IPS-NIHi7 (cell line): ENCODE data around the gene PTPRM.

Experiments used
- DNase-seq: peaks from one replicate; pipeline ENCODE4 v3.0.0; 2012; ENCODE audit warnings: mixed read lengths; ENCODE audit errors: extremely low spot score

Gene PTPRM

DNA sequence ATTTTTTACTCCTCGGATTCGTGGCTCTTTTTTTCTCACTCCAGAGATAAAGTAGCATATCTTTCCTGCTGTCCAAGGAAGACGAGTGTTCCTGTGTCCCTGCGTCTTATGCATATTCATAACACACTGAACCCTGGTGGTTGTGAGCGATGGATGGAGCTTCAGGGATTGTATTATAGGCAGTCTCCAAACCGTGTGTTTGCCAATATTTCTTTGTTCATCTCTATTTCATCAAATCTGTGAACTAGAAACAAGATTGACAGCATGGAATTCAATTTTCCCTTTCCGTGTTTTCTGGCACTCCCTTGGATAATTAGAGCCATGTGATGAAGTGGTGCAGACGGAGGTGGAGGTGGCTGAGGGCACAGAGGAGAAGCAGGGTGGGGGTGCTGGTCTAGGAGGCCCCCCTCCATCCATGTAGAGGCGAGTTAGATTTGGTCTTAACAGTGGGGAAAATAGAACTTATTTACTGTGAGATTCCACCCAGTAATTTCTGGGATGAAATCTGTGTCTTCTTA is 240.9 kb downstream of the PTPRM start:
- DNase-seq: no peak

DNA sequence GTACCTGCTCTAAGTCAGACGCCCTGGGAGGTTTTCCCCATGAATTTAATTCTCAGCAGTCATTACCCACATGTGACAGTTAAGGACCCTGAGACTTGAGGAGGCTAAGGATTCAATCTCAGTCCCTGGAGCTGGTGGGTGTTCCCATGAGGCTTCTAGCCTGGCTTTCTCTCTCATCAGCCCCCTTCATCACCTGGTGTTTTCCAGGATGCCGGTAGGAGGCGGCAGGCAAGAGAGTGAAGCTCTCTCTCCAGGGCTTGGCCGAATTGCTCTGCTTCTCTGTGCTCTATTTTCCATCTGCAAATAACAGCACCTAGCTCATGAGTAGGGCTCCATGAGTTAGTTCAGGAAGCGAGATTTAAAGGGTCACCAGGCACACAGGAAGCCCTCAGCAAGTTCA is 241.9 kb downstream of the PTPRM start:
- peak; percentile 42 for DNase-seq

DNA sequence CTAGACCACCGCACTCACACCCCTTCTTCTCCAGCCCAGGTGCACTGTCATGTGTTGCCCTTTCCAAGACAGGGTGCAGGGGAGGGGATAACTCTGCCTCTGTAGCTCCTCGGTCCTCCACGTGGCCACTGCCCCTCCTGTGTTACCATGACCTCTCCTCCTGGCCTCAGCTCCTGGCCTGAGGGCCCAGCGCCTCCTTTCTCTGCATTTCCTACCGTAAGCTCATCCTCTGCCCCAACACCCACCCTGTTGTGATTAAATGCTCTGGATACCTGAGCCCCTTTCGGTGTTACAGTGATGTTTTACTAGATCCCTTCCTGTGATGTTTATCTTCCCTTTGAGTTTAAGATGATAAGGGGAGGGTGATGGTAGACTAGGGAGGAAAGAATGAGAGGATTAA is 242.3 kb downstream of the PTPRM start:
- DNase-seq: no peak

DNA sequence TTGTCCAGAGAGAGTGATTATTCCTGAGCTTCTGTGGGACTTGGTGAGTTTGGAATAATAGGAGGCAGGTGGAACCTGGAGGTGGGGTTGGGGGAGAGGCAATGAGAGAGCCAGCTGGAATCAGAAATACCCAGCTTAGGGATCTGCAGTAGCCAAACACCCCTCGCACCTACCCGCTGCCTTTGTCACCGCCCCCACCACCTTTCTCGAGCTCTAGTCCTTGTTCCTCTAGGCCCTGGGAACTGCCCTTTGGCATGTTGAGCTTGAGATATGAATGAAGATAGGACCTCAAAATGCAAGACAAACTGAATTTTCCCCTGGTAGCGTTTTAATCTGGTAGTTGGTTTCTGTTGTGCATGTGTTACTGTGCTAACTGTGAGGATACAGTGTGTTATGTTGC is 242.9 kb downstream of the PTPRM start:
- no peak for DNase-seq

DNA sequence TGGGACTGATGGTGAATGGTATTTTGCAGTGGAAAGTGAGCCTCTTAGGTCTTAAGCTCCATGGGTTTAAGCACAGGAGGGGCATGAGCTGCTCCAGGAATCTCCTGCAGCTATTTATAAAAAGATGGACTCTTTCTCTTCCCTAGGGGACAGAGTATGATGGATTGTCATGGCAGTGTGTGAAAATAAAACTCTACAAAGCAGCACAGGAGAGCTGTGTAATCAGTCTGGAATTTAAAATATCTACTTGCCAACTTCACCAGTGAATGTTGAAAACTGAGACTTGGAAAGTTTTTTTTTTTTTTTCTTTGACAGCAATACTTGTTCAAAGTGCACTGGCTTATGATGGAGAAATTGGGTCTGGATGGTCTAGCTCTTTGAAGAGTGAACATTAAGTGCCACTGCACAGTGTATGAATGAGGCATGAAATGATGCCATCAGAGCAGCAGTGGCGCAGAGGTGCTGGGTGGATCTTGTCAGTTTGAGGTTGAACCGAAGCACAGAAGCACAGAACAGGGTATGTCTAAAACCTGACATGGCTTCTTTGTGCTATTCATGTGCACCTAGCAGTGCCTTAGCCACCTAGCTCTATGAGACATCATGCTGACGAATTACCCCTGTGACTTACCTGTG is 245.4 kb downstream of the PTPRM start:
- DNase-seq: no peak

DNA sequence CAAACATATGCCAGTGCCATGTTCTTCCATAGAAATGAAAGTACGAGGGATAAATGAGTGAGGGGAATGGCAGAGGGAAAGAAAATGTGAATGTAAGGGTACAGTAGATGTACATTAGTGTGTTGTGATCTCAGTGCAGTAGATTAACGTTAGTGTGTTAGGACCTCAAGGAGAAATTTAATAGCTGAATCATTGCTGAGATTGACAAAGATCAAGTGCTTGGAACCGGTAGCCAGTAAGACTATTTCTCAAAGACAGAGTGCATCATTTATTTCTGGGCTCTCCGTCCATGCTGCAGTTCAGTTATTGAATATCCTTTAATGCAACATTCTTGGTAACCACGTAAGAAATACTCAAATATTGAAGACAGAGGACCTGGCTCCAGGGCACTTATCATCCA is 246.0 kb downstream of the PTPRM start:
- no peak for DNase-seq

DNA sequence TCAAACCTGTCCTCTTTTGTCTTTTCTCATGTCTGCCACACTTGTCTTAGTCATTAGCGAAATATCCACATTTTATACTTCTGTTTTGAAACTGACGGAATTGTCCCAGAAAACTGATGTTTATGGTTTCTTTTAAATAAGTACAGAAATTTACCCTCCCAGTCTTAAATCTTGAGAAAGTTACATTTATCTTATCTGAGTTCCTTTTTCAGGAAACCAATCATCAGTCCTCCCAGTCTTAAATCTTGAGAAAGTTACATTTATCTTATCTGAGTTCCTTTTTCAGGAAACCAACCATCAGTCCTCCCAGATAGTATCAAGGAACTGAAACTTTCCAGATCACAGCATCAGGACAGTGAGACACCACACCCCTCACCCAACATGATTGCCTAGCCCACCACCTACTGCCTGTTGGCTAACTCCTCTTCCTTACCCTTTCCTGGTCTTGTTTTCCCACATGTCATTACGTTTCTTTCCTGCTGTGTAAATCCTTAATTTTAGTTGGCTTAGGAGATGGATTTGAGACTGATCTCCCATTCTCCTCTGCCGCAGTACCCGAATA is 247.7 kb downstream of the PTPRM start:
- DNase-seq: no peak

DNA sequence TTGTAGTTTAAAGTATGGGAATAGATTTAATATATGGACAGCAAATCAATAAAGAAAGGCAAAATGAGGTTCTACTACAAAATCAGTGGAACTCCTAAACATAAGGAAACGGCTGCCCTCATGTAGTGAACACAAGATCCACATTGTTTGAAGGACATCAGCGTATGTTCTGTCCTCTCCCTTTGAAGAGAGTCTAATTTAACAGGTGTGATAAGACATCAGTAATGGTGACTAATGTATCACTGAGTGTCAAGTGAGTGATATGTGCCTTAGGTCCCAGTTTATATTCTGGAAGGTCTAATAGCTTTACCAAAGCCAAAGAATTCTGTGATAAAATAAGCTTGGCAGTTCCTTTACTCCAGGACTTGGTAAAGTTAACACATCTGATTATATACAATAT is 248.7 kb downstream of the PTPRM start:
- no peak for DNase-seq

DNA sequence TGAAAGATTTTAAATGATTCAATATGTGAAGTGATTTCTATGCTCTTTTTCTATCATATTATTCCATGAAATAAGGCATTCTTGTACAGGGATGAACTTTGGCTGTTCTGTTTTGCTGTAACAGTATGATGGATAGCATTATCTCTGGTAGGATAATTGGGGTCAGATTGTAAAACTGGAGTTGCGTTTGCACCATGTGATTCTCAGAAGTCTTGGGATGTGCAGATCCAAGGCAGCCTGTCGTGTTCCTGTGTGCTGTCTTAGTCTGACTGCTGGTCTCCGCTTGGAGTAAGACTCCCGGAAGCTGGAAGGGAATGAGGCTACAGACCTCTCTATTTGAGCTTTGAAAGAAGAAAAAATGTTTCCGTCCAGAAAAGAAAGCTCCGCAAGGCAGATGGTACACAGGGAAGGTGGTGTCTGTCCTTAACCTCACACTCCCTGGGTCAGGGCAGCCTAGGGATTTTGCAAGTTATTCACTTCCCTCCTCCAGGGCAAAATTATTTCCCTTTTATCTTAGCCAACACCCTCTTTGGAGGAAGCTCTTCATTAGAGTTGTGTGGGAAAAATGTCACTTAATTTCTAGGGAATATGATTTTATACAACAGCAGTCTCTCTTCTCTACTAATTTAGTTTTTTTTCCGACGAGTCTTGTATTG is 250.6 kb downstream of the PTPRM start:
- no peak for DNase-seq

DNA sequence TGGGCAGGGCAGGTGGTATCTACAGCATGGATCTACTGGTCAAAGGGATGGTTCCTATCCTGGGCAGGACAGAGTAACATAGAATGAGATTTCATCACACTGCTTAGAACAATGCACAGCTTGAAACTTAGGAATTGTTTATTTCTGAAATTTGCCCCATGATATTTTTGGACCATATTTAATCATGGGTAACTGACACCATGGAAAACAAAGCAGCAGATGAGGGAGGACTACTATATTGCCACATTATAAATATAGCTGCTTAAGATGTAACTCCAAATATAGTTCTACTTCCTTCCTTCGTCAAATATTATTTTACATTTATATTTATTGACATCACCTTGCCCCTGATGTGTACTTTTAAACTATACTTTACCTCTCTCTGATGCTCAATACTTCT is 254.7 kb downstream of the PTPRM start:
- DNase-seq: no peak

DNA sequence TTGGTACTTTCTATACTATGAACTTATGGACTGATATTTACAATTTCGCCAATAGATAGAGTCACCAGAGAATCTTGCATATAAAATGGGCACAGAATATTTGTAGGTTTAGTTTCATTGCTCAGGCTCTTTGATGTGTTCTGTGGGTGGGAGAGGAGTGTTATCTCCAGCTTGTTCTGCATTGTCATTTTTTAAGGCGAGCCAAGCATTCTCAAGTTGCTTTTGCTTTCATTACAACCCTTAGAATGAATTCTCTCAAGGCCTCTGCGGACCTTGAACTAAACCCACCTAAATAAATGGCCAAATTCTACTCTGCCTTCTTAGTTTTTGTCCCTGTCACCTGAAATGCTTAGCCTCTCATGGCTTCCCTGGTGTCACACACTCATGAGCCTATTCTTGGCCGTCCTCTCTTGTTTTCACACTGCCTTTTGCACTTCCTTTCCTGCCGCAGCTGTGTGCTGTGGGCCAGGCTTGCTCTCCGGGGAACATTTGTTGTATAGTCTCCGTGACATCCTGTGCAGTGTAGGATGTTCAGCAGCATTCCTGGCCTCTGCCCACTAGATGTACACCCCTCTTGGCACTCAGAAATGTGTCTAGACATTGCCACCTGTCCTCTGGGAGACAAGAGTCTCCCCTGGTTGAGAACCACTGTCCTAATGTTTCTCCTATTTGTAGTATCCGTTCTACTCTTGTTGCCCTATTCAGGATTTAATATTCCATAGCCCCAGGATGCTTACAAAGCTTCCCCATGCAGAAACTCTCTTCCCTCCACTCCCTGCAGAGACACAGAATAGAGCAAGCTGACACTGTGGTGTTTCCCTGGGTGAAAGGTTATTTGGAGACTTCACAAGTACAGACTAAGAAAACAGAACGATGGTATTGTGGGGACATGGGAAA is 255.6 kb downstream of the PTPRM start:
- no peak for DNase-seq

DNA sequence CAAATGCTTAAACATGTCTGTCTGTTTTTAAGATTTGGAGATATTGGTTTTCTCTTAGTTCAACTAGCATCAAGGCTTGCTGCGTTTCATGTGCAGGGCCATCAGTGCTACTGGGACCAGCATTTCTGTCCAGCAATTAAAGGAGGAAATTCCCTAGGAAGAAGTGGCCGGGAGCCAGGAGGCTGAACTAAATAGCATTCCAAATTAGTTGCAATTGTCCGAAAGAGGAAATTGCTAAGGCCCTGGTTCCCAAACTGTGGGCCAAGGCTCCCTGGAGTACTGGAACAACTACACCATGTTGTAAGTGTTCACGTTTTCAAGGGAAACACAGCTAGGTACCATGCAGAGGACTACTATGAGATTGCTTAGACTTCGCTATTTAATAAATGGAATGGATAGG is 257.9 kb downstream of the PTPRM start:
- DNase-seq: no peak

DNA sequence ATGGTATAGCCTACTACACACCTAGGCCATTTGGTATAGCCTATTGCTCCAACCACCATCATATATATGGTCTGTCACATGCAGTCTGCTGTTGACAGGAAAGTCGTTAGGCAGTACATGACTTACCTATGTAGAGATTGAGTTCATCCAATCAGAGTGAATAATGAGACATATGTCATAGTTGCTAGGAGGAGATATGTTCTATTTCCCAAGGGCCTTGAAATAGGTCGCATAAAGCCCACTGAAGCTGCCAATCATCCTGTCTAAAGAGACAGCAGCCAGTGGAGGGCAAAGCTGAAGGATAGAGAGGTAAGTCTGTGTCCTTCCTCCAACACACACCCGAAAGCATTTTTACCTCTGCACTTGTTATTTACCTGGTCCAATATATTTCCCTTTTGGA is 263.4 kb downstream of the PTPRM start:
- no peak for DNase-seq

DNA sequence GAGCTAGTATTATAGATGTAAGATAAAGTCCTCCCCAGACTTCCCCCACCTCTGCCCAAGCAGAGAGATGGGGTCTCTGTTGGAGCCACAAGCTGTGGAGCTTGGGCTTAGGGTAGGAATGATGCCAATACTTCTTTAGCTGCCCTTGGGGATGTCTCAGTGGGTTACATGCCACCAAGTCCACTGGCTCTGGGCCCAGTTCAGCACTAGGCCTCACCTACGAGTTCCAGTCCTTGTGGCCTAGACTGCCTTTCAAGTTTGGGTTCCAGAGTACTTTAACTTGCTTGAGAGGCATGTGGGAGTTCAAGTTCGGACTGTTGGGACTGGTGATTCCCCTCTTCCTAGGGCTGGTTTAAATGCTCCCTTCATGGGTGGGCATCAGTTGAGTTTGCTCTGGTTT is 272.4 kb downstream of the PTPRM start:
- no peak for DNase-seq

DNA sequence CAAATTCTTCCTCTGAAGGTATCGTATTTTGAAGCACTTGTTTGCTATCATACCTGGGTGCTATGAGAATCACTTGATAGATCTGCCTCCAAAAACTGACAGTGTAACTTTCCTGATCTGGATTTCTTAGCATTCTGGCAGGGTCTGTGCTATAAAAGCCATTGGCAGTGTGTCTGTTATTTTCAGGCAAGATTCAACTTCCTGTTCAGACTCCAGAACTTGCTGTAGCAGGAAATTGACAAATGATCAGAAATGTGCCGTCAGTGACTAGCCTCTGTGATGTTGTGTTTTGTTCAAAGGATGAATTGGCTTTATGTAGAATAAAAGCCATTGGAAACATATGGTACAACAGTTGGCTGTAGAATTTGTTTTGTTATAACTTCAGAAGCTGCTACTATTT is 273.3 kb downstream of the PTPRM start:
- no peak for DNase-seq

DNA sequence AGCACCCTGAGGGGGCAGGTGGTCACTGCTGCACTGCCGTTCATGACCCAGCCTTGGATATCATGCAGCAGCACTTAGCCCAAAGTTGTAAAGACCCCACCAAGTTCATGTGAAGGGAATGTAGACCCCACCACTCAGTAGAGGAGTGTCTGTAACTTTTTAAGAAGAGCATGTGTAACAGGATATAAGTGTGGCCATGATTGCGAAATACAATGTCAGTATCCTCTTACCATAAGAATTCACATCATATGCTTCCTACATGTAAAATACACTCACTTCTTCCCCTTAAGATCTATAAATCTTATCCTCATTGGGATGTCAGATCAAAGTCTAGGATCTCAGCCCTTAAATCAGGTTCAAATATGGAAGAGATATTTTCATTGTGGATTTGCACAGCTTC is 276.9 kb downstream of the PTPRM start:
- no peak for DNase-seq

DNA sequence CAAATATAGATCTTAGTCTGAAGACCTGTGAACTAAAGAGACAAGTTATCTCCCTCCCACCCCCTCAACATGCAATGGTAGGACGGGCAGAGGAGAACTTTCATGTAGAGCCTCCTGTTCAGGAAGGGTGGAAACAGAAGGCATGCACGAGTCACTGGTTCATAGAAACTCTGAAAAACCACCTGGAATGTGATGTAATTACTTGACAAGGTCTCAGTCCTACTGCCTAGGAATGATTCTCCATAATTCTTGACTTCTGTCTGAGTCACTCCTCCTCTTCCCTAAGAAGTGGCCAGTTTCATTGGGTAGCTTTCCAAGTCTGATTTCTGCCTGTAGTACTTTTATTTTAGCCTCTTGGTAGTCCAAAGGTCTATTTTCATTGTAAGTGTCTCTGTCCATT is 277.3 kb downstream of the PTPRM start:
- DNase-seq: no peak

DNA sequence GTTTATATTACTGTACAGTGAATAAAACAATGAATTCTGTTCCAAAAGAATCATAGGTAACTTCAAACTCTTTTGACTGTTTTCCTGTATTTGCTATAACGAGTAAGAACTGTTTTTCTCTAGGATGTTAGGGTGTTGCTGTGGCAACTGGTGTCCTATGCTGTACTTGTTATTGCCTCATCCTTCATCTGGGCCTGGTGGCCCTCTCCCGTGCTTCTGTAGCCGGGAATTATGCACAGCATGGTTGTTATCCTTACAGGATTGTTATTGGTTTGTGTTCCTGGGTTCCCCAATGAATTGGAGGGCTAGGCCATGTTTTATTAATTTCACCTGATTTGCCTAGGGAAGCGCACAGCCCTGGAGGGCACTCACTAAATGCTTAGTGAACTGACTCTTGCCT is 279.2 kb downstream of the PTPRM start:
- no peak for DNase-seq

DNA sequence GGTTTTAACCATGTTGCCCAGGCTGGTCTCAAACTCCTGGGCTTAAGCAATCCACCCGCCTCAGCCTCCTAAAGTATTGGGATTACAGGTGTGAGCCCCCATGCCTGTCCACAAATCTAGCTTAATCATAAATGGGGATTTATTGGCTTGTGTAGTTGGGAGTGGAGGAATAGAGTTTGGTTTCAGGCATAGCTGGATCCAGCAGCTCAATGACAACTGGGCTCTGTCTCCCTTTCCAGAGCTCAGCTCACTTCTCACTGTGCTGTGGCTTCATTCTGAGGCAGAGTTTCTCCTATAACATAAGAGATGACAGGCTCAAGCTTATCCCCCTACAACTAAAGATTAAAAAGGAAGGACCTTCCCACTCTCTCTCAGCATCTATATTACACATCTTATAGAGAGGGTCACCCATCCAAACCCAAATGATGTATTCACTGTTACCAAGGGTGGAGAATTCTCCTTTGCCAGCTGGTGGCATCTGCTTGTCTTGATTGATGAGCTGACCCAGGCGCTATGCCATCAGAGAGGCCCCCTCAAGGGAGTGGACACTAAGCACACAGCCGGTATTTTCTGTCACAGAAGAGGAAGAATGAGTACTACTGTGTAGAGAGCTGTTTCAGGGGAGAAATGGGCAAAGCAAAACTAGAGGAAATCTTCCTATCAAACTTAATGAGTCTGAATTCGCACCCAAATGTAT is 280.4 kb downstream of the PTPRM start:
- DNase-seq: no peak

DNA sequence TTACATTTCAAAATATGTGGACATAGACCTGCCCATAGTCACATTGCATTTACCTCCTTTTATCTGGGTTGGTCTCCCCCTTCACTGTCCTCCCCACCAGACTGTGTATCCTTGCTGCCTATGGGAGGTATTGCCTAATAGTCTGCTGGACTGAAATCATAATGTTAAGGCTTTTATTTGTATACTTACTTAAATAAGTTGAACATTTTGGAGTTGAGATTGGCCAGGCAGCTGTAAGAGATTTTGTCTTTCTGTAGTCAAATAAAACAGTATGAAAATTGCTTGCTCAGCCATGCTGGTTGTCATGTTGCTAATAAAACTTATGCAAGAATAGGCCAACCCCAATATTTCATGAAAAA is 280.9 kb downstream of the PTPRM start:
- DNase-seq: no peak

DNA sequence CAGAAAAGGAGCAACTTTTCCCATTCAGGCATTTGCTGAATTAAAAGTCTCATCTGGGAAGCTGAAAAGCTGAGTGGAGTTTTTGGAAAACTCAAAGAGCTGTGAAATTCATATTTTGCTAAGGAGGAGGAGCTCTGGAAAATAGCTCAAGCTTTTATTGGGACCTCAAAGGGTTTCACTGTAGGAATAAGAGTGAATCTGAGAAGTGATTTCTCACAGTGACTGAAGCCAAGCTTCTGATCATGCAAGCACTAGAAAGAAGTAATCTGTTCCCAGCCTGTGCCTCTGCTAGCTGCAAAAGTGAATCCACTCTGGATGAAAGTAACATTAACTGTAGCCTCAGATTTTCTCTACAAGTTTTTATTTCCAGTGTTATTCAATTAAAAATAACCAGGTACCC is 283.3 kb downstream of the PTPRM start:
- no peak for DNase-seq

DNA sequence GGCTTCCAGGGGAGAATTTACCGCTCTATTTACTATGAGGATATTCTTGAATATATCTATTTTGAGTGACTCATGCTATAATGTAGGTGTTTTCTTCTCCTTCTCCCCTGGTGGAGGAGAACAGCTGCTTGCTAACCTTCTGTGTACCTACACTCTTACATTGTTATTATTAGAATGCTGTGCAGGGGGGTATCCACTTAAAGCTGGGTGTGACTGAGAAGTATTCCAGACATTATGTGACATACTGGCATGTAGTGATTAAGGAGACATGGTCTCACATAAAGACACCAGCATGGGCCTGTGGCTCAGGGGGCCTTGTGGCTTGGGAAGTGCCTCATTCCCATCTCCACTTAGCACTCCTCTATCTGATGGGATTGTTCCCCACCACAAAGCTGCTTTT is 287.9 kb downstream of the PTPRM start:
- no peak for DNase-seq
